Activated T-helper 17 cell treated with anti-CD3 and anti-CD28 coated beads, Interleukin-2, amount 50 U/mL, for 72 hours (primary cell): ENCODE results near the gene DCAF7. TPM values are rescaled to one million over a fixed set of nuclear protein-coding genes. Genes with fewer than 3 reads are reported as not detected.

Source experiments
- ATAC-seq: fragments of 150-1000 bp; cut with Tn5 transposase; replicated peaks from 2 replicates; pipeline ENCODE4 v1.10.0; 2021; ENCODE audit warnings: mild to moderate bottlenecking, moderate library complexity
- H3K27ac Mint-ChIP-seq: one replicate; pipeline ENCODE4 v1.8.0; 2022; ENCODE audit warnings: mixed read lengths
- H3K27me3 Mint-ChIP-seq: one replicate; pipeline ENCODE4 v1.8.0; 2022; ENCODE audit warnings: mixed read lengths
- H3K36me3 Mint-ChIP-seq: one replicate; pipeline ENCODE4 v1.8.0; 2022; ENCODE audit warnings: low read depth, mild to moderate bottlenecking, mixed read lengths
- H3K4me1 Mint-ChIP-seq: one replicate; pipeline ENCODE4 v1.8.0; 2022; ENCODE audit warnings: mixed read lengths
- H3K4me3 Mint-ChIP-seq: one replicate; pipeline ENCODE4 v1.8.0; 2022; ENCODE audit warnings: mild to moderate bottlenecking, mixed read lengths
- H3K9me3 Mint-ChIP-seq: one replicate; pipeline ENCODE4 v1.8.0; 2022; ENCODE audit warnings: mixed read lengths
- total RNA-seq, 2 donors: library from RNA; stranded (reverse); gene quantifications; one replicate each; pipeline ENCODE4 v1.2.3, GENCODE V29; 2022

DCAF7 gene
- total RNA-seq, 2 donors from 2014 or later = 108 to 115 TPM

DNA sequence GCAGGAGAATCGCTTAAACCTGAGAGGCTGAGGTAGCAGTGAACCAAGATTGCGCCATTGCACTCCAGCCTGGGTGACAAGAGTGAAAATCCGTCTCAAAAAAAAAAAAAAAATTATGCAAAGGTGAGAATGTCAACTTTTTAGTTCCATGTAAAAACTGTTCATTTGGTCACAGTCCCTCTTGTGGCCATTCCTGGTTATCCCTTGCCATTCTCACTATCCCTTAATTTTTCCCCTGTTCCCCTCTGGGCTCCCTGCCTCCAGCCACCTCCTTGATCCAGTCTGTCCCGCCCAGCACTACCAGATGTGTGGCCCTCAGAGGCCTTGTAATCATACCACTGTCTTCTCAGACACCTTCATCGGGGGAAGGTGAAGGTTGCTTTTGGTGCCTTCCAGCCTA is 23.4 kb downstream of the DCAF7 start:
- Mint-ChIP-seq H3K4me1 (peaks cover 23% of the 10 kb centered on the region), H3K9me3 (no peaks in the 10 kb centered on the region), H3K4me3 (no peak overlapping the region), H3K27ac (peak overlapping the region; percentile 34), H3K27me3 (no peaks in the 10 kb centered on the region), H3K36me3 (peaks cover 34% of the 10 kb centered on the region)
- ATAC-seq = no peak

GRCh38 chr17:63578027-63578768 is 27.9 kb downstream of the DCAF7 start:
- no peak for ATAC-seq
- H3K27me3 Mint-ChIP-seq = no peaks in the 10 kb centered on the region
- no peak overlapping the region for H3K27ac Mint-ChIP-seq
- H3K4me1 Mint-ChIP-seq = peaks cover 15% of the 10 kb centered on the region
- H3K9me3 Mint-ChIP-seq = no peaks in the 10 kb centered on the region
- no peak overlapping the region for H3K4me3 Mint-ChIP-seq
- H3K36me3 Mint-ChIP-seq = peaks cover 68% of the 10 kb centered on the region

GRCh38 chr17:63578769-63579111 is 28.5 kb downstream of the DCAF7 start:
- no peak overlapping the region for H3K4me3 Mint-ChIP-seq
- no peak overlapping the region for H3K27ac Mint-ChIP-seq
- no peaks in the 10 kb centered on the region for H3K9me3 Mint-ChIP-seq
- peaks cover 15% of the 10 kb centered on the region for H3K4me1 Mint-ChIP-seq
- H3K27me3 Mint-ChIP-seq = no peaks in the 10 kb centered on the region
- peaks cover 73% of the 10 kb centered on the region for H3K36me3 Mint-ChIP-seq
- ATAC-seq = no peak

DNA sequence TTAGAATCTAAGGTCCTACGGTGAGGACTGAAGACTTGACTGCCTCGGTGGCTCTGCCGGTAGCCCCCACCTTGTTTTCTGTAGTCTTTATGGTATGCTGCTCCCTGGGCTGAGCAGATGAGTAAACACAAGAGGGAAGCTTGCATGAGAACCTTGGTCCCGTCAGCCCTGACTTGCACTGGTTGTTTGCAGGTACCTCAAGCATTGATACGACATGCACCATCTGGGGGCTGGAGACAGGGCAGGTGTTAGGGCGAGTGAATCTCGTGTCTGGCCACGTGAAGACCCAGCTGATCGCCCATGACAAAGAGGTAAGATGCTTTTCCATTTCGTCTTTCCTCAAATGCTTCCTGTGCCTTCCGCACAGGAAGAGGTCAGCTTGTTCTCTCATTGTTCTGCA is 29.4 kb downstream of the DCAF7 start:
- Mint-ChIP-seq H3K27ac (no peak overlapping the region), H3K4me1 (peaks cover 9% of the 10 kb centered on the region), H3K4me3 (no peak overlapping the region), H3K27me3 (no peaks in the 10 kb centered on the region), H3K36me3 (peaks cover 76% of the 10 kb centered on the region), H3K9me3 (no peaks in the 10 kb centered on the region)
- no peak for ATAC-seq

GRCh38 chr17:63587770-63588169 is 37.5 kb downstream of the DCAF7 start:
- ATAC-seq = no peak
- H3K36me3 Mint-ChIP-seq = peaks cover 89% of the 10 kb centered on the region
- no peaks in the 10 kb centered on the region for H3K9me3 Mint-ChIP-seq
- no peak overlapping the region for H3K27ac Mint-ChIP-seq
- H3K4me3 Mint-ChIP-seq = no peak overlapping the region
- H3K4me1 Mint-ChIP-seq = peaks cover 10% of the 10 kb centered on the region
- no peaks in the 10 kb centered on the region for H3K27me3 Mint-ChIP-seq

DNA sequence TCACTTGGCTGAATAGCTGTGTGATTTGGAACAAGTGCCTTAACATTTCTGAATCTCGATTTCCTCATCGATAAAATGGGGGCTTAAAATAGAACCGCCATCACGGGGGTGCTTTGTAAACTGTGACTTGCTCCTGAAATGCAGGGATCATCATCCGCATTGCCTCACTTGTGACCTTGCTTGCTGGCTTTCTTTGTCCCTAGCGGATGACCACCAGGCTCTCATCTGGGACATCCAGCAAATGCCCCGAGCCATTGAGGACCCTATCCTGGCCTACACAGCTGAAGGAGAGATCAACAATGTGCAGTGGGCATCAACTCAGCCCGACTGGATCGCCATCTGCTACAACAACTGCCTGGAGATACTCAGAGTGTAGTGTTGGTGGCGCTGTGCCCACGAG is 38.5 kb downstream of the DCAF7 start:
- Mint-ChIP-seq H3K4me1 (peaks cover 10% of the 10 kb centered on the region), H3K4me3 (no peak overlapping the region), H3K27me3 (no peaks in the 10 kb centered on the region), H3K9me3 (no peaks in the 10 kb centered on the region), H3K27ac (peak overlapping the region; percentile 10), H3K36me3 (peaks cover 79% of the 10 kb centered on the region)
- ATAC-seq = no peak

GRCh38 chr17:63589646-63590045 is 39.4 kb downstream of the DCAF7 start:
- H3K27me3 Mint-ChIP-seq = no peaks in the 10 kb centered on the region
- no peak for ATAC-seq
- H3K36me3 Mint-ChIP-seq = peaks cover 76% of the 10 kb centered on the region
- peak overlapping the region; percentile 10 for H3K27ac Mint-ChIP-seq
- peaks cover 10% of the 10 kb centered on the region for H3K4me1 Mint-ChIP-seq
- H3K9me3 Mint-ChIP-seq = no peaks in the 10 kb centered on the region
- no peak overlapping the region for H3K4me3 Mint-ChIP-seq

DNA sequence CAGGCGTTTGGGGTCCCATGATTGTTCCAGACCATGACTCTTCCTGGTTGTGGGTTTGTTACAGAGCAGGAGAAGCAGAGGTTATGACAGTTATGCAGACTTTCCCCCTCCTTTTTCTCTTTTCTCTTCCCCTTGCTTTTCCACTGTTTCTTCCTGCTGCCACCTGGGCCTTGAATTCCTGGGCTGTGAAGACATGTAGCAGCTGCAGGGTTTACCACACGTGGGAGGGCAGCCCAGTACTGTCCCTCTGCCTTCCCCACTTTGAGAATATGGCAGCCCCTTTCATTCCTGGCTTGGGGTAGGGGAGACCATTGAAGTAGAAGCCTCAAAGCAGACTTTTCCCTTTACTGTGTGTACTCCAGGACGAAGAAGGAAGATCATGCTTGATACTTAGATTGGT is 42.5 kb downstream of the DCAF7 start:
- Mint-ChIP-seq H3K27ac (peak overlapping the region; percentile 34), H3K36me3 (peaks cover 55% of the 10 kb centered on the region), H3K4me3 (no peak overlapping the region), H3K27me3 (no peaks in the 10 kb centered on the region), H3K4me1 (peaks cover 5% of the 10 kb centered on the region), H3K9me3 (no peaks in the 10 kb centered on the region)
- no peak for ATAC-seq

DNA sequence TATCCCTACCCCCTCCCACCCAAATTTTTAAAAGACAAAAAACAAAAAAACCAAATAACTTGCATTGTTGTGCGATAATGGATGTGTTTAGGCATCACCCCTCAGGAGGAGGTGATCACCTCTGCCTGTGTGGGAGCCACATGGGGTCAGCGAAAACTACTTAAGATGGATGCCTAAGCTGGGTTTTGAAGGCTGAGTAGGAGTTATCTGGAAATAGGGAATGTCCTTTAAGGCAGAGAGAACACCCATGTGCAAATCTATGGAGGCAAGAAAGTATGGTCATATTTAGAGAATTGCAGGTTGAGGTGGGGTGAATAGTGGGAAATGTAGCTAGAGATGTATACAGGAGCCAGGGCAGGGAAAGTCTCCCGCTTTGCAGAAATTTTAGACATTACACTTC is 44.9 kb downstream of the DCAF7 start:
- Mint-ChIP-seq H3K36me3 (peaks cover 32% of the 10 kb centered on the region), H3K27ac (no peak overlapping the region), H3K4me3 (no peak overlapping the region), H3K4me1 (peaks cover 15% of the 10 kb centered on the region), H3K27me3 (no peaks in the 10 kb centered on the region), H3K9me3 (no peaks in the 10 kb centered on the region)
- no peak for ATAC-seq

GRCh38 chr17:63596856-63597586 is 46.7 kb downstream of the DCAF7 start:
- no peaks in the 10 kb centered on the region for H3K9me3 Mint-ChIP-seq
- H3K4me1 Mint-ChIP-seq = peaks cover 20% of the 10 kb centered on the region
- H3K27ac Mint-ChIP-seq = peak overlapping the region; percentile 55
- H3K27me3 Mint-ChIP-seq = no peaks in the 10 kb centered on the region
- peaks cover 14% of the 10 kb centered on the region for H3K36me3 Mint-ChIP-seq
- peak; percentile 22 for ATAC-seq
- peak overlapping the region; percentile 48 for H3K4me3 Mint-ChIP-seq

GRCh38 chr17:63598281-63598680 is 48.0 kb downstream of the DCAF7 start:
- no peaks in the 10 kb centered on the region for H3K27me3 Mint-ChIP-seq
- H3K27ac Mint-ChIP-seq = peak overlapping the region; percentile 55
- H3K4me1 Mint-ChIP-seq = peaks cover 20% of the 10 kb centered on the region
- peak overlapping the region; percentile 48 for H3K4me3 Mint-ChIP-seq
- H3K36me3 Mint-ChIP-seq = peaks cover 14% of the 10 kb centered on the region
- H3K9me3 Mint-ChIP-seq = no peaks in the 10 kb centered on the region
- peak; percentile 59 for ATAC-seq

DNA sequence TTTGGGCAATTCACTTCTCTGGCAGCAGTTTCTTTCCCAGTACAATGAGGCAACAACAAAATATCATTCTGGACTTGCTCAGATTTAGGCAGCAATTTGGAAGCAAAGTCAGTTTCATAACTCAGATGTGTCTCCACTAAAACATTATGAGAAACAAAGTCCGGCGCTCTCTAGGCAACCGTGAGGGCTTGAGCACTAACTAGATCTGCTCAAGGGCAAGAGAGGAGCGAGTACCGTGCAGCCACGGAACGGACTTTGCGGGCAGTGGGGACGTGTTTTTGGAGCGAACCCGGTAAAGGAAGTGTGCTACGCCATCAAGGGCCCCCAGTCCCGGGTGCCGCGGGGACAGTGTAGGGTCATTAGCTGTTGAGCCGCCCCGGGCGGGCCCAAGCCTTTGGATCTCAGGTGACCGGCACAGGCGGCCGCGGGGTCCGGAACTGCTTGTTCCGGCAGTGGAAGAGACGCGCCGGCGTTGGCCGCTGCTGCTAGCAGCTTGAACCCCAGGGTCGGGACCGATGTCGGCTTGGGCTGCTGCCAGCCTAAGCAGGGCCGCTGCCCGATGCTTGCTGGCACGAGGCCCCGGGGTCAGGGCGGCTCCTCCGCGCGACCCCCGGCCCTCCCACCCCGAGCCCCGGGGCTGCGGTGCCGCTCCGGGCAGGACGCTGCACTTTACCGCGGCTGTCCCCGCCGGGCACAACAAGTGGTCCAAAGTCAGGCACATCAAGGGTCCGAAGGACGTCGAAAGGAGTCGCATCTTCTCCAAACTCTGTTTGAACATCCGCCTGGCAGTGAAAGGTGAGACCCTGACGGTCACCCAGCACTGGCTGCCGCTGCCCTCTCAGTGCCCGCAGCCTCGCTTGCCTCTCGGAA is 50.5 kb downstream of the DCAF7 start, which contains the start of gene TACO1:
Gene TACO1, plus strand, starts transcription at position 327 of the 870 bp plus-strand sequence. Its CDS starts 189 bp downstream, at position 516.
- Mint-ChIP-seq H3K4me1 (peaks cover 23% of the 10 kb centered on the region), H3K36me3 (peaks cover 18% of the 10 kb centered on the region), H3K27ac (peak within 1 kb of the TSS; percentile 93), H3K27me3 (no peaks in the 10 kb centered on the region), H3K4me3 (peak within 1 kb of the TSS; percentile 91), H3K9me3 (no peaks in the 10 kb centered on the region)
- peak; percentile 84 for ATAC-seq

GRCh38 chr17:63601439-63602371 is 51.4 kb downstream of the DCAF7 start:
- no peaks in the 10 kb centered on the region for H3K27me3 Mint-ChIP-seq
- no peak for ATAC-seq
- peaks cover 27% of the 10 kb centered on the region for H3K36me3 Mint-ChIP-seq
- peak overlapping the region; percentile 93 for H3K27ac Mint-ChIP-seq
- H3K4me3 Mint-ChIP-seq = peak overlapping the region; percentile 91
- no peaks in the 10 kb centered on the region for H3K9me3 Mint-ChIP-seq
- peaks cover 24% of the 10 kb centered on the region for H3K4me1 Mint-ChIP-seq
